ENCODE results near the gene AEBP1.
A peak's percentile ranks its signal among the peaks of the same experiment; 100 is the strongest.

The AEBP1 gene

GRCh38 chr7:44158873-44159631, 54.9 kb downstream of the AEBP1 start:
- DNase-seq: no peak

- DNase-seq: no peak
Measured at GRCh38 chr7:44159824-44160630, 55.9 kb downstream of the AEBP1 start.

- no peak for DNase-seq
Measured at GRCh38 chr7:44161371-44161770, 57.2 kb downstream of the AEBP1 start.

- no peak for DNase-seq
Measured at GRCh38 chr7:44162179-44162578, 58.0 kb downstream of the AEBP1 start.

GRCh38 chr7:44162785-44163395, 58.7 kb downstream of the AEBP1 start:
- no peak for DNase-seq

- peak; percentile 79 for DNase-seq
Measured at GRCh38 chr7:44163591-44163990, 59.4 kb downstream of the AEBP1 start.

Data from fibroblast of skin of right quadriceps (primary cell).